Smooth muscle cell (in vitro differentiated cells): ENCODE data around the gene ZFYVE28. TPM values are rescaled to one million over a fixed set of nuclear protein-coding genes. Genes with fewer than 3 reads are reported as not detected.

Experiments used
- DNase-seq: peaks from one replicate; lab custom pipeline; 2025; ENCODE audit not compliant: unreplicated experiment; lab: John Stamatoyannopoulos, UW
- H2AFZ ChIP-seq: fragments of 200-600 bp; sonication (generic); 2 replicates; pipeline ENCODE4 v1.6.0; 2016; ENCODE audit warnings: antibody characterized with exemption, low read depth, mild to moderate bottlenecking
- H3F3A ChIP-seq: fragments of 200-600 bp; sonication (generic); 2 replicates; pipeline ENCODE4 v1.6.0; 2017; ENCODE audit warnings: antibody characterized with exemption, low read depth
- H3K27ac ChIP-seq: fragments of 200-600 bp; sonication (generic); 2 replicates; pipeline ENCODE4 v1.5.1; 2016; ENCODE audit warnings: low read depth, mild to moderate bottlenecking
- H3K27me3 ChIP-seq: fragments of 200-600 bp; sonication (generic); 2 replicates; pipeline ENCODE4 v1.6.1; 2016; ENCODE audit warnings: low read depth, mild to moderate bottlenecking
- H3K36me3 ChIP-seq: fragments of 200-600 bp; sonication (generic); 2 replicates; pipeline ENCODE4 v1.5.1; 2016; ENCODE audit warnings: low read depth
- H3K4me1 ChIP-seq: fragments of 200-600 bp; sonication (generic); 2 replicates; pipeline ENCODE4 v1.5.1; 2016; ENCODE audit warnings: low read depth
- H3K4me2 ChIP-seq: fragments of 200-600 bp; sonication (generic); 2 replicates; pipeline ENCODE4 v1.6.0; 2016; ENCODE audit warnings: mild to moderate bottlenecking
- H3K4me3 ChIP-seq: fragments of 200-600 bp; sonication (generic); 2 replicates; pipeline ENCODE4 v1.5.1; 2016; ENCODE audit warnings: mild to moderate bottlenecking
- H3K79me2 ChIP-seq: fragments of 200-600 bp; sonication (generic); 2 replicates; pipeline ENCODE4 v1.6.0; 2016; ENCODE audit warnings: low read depth, mild to moderate bottlenecking
- H3K9ac ChIP-seq: fragments of 200-600 bp; sonication (generic); 2 replicates; pipeline ENCODE4 v1.6.0; 2016; ENCODE audit warnings: low read depth
- H3K9me3 ChIP-seq: fragments of 200-600 bp; sonication (generic); replicated peaks from 2 replicates; pipeline ENCODE4 v1.5.1; 2016; ENCODE audit warnings: low read depth
- H4K20me1 ChIP-seq: fragments of 200-600 bp; sonication (generic); 2 replicates; pipeline ENCODE4 v1.6.0; 2016; ENCODE audit warnings: low read depth
- WGBS: methylation state at CpG from one replicate; pipeline ENCODE4 v1.1.7; 2016; ENCODE audit warnings: low lambda C conversion rate; 5-methylcytosine and 5-hydroxymethylcytosine counted together
- polyA plus RNA-seq: library from polyadenylated mRNA; unstranded; fragments of >200 nt; fragmentation: Nextera tagmentation; extraction: Ambion mirVana; gene quantifications from 2 replicates; pipeline ENCODE4 v1.2.1, GENCODE V29; 2016
- total RNA-seq: library from RNA; depleted of rRNA; stranded (reverse); fragments of >200 nt; gene quantifications from 2 replicates; pipeline ENCODE4 v1.2.3, GENCODE V29; 2014
- TF ChIP-seq, protein P1 (sequence below): fragments of 200-600 bp; sonication (generic); IDR thresholded peaks from 2 replicates; pipeline ENCODE4 v1.5.1; 2017; ENCODE audit warnings: borderline replicate concordance, mild to moderate bottlenecking, antibody characterized with exemption; ENCODE audit not compliant: insufficient read depth, poor library complexity, severe bottlenecking

The ZFYVE28 gene
- total and polyA plus RNA-seq, 2 experiments from 2014 or later, result 0.22 TPM; not detected in 1

- DNase-seq, result no peak
- no peaks in the 10 kb centered on the region for H3K4me1 ChIP-seq
- H3K27me3 ChIP-seq, result no peaks in the 10 kb centered on the region
- no peak overlapping the region for H2AFZ ChIP-seq
- no peaks in the 10 kb centered on the region for H3F3A ChIP-seq
- H3K9me3 ChIP-seq, result no peaks in the 10 kb centered on the region
- no peak overlapping the region for H3K9ac ChIP-seq
- H3K27ac ChIP-seq, result no peak overlapping the region
- no peak overlapping the region for H3K4me2 ChIP-seq
- H3K4me3 ChIP-seq, result no peak overlapping the region
- TF ChIP-seq, protein P1, sequence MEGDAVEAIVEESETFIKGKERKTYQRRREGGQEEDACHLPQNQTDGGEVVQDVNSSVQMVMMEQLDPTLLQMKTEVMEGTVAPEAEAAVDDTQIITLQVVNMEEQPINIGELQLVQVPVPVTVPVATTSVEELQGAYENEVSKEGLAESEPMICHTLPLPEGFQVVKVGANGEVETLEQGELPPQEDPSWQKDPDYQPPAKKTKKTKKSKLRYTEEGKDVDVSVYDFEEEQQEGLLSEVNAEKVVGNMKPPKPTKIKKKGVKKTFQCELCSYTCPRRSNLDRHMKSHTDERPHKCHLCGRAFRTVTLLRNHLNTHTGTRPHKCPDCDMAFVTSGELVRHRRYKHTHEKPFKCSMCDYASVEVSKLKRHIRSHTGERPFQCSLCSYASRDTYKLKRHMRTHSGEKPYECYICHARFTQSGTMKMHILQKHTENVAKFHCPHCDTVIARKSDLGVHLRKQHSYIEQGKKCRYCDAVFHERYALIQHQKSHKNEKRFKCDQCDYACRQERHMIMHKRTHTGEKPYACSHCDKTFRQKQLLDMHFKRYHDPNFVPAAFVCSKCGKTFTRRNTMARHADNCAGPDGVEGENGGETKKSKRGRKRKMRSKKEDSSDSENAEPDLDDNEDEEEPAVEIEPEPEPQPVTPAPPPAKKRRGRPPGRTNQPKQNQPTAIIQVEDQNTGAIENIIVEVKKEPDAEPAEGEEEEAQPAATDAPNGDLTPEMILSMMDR, result no peak
- H3K79me2 ChIP-seq, result no peaks in the 10 kb centered on the region
- no peaks in the 10 kb centered on the region for H3K36me3 ChIP-seq
- WGBS, result 90% methylated on average over 15 of the region's 20 CpGs
- H4K20me1 ChIP-seq, result no peaks in the 10 kb centered on the region
Measured at GRCh38 chr4:2442175-2442993, 23.9 kb upstream of the ZFYVE28 start.

- H3K9ac ChIP-seq, result no peak overlapping the region
- H3K79me2 ChIP-seq, result no peaks in the 10 kb centered on the region
- H3K36me3 ChIP-seq, result no peaks in the 10 kb centered on the region
- no peak for DNase-seq
- no peak overlapping the region for H3K4me3 ChIP-seq
- H2AFZ ChIP-seq, result no peak overlapping the region
- WGBS, result 57% methylated on average over 14 of the region's 14 CpGs
- H3K4me2 ChIP-seq, result no peak overlapping the region
- H3K4me1 ChIP-seq, result no peaks in the 10 kb centered on the region
- no peak overlapping the region for H3K27ac ChIP-seq
- H3F3A ChIP-seq, result no peaks in the 10 kb centered on the region
- H3K27me3 ChIP-seq, result no peaks in the 10 kb centered on the region
- no peaks in the 10 kb centered on the region for H4K20me1 ChIP-seq
- TF ChIP-seq, protein P1, result peak; percentile 59
- no peaks in the 10 kb centered on the region for H3K9me3 ChIP-seq
Measured at GRCh38 chr4:2441393-2442174, 23.1 kb upstream of the ZFYVE28 start.

- no peak overlapping the region for H3K4me3 ChIP-seq
- H4K20me1 ChIP-seq, result no peaks in the 10 kb centered on the region
- H3K27me3 ChIP-seq, result no peaks in the 10 kb centered on the region
- no peak overlapping the region for H3K4me2 ChIP-seq
- DNase-seq, result no peak
- H3K9me3 ChIP-seq, result no peaks in the 10 kb centered on the region
- no peaks in the 10 kb centered on the region for H3K4me1 ChIP-seq
- no peaks in the 10 kb centered on the region for H3K36me3 ChIP-seq
- TF ChIP-seq, protein P1, result no peak
- no peaks in the 10 kb centered on the region for H3F3A ChIP-seq
- no peaks in the 10 kb centered on the region for H3K79me2 ChIP-seq
- 91% methylated on average over 16 of the region's 16 CpGs for WGBS
- H3K27ac ChIP-seq, result no peak overlapping the region
- H2AFZ ChIP-seq, result no peak overlapping the region
- no peak overlapping the region for H3K9ac ChIP-seq
Measured at GRCh38 chr4:2438822-2439718, 20.6 kb upstream of the ZFYVE28 start.
